Natural killer cell (primary cell): ENCODE results near the gene HUS1. TPM values are rescaled to one million over a fixed set of nuclear protein-coding genes. Genes with fewer than 3 reads are reported as not detected.

Experiments used
- ATAC-seq, 3 donors: fragments of 150-1000 bp in 2 of 3; fragments of 200-7000 bp in 1 of 3; cut with Tn5 transposase; 1 replicate in 1 of 3; 2 replicates in 2 of 3; pipeline ENCODE4 v1.10.0; 2021; ENCODE audit warnings: mild to moderate bottlenecking in 2 of 3, moderate library complexity in 2 of 3
- DNase-seq, 2 donors: peaks; one replicate each; pipeline versions ENCODE4 v3.0.0 to v3.0.0-alpha.2; 2013 to 2021; ENCODE audit warnings: mixed read lengths in 1 of 2
- H3K27ac ChIP-seq: one replicate; pipeline ENCODE4 v1.5.1; 2013; ENCODE audit warnings: mild to moderate bottlenecking, low read length
- H3K27me3 ChIP-seq: one replicate; pipeline ENCODE4 v1.6.1; 2013; ENCODE audit warnings: low read length; ENCODE audit not compliant: control insufficient read depth, insufficient read depth
- H3K36me3 ChIP-seq: one replicate; pipeline ENCODE4 v1.6.1; 2013; ENCODE audit warnings: low read length; ENCODE audit not compliant: control insufficient read depth, insufficient read depth
- H3K4me1 ChIP-seq: one replicate; pipeline ENCODE4 v1.6.1; 2013; ENCODE audit warnings: low read length; ENCODE audit not compliant: control insufficient read depth, insufficient read depth
- H3K4me3 ChIP-seq: one replicate; pipeline ENCODE4 v1.5.1; 2013; ENCODE audit warnings: low read length
- H3K9me3 ChIP-seq: one replicate; pipeline ENCODE4 v1.6.1; 2013; ENCODE audit warnings: low read length; ENCODE audit not compliant: control insufficient read depth, insufficient read depth
- H3K27ac Mint-ChIP-seq, 2 donors: one replicate each; pipeline ENCODE4 v1.8.0; 2022; ENCODE audit warnings: mild to moderate bottlenecking in 2 of 2, mixed read lengths in 2 of 2, moderate library complexity in 1 of 2
- H3K27me3 Mint-ChIP-seq, 2 donors: one replicate each; pipeline ENCODE4 v1.8.0; 2022; ENCODE audit warnings: low read depth in 2 of 2, mixed read lengths in 2 of 2
- H3K36me3 Mint-ChIP-seq: one replicate; pipeline ENCODE4 v1.8.0; 2022; ENCODE audit warnings: mixed read lengths
- H3K4me1 Mint-ChIP-seq, 2 donors: one replicate each; pipeline ENCODE4 v1.8.0; 2022; ENCODE audit warnings: mixed read lengths in 2 of 2
- H3K4me3 Mint-ChIP-seq: one replicate; pipeline ENCODE4 v1.8.0; 2022; ENCODE audit warnings: mild to moderate bottlenecking, moderate library complexity, mixed read lengths
- H3K9me3 Mint-ChIP-seq, 2 donors: one replicate each; pipeline ENCODE4 v1.8.0; 2022; ENCODE audit warnings: mixed read lengths in 2 of 2
- WGBS: methylation state at CpG from one replicate; pipeline ENCODE4 v1.1.7; 2013; ENCODE audit warnings: missing lambda C conversion rate; ENCODE audit not compliant: insufficient coverage; 5-methylcytosine and 5-hydroxymethylcytosine counted together
- intact Hi-C: fragments of 100-400 bp; cut with micrococcal nuclease; formaldehyde crosslinking; loops from one replicate; pipeline ENCODE4 v1.14.2; 2022
- total RNA-seq, 4 donors: library from RNA; stranded (reverse); fragments of 120-200 nt in 1 of 4; gene quantifications; one replicate each; pipeline versions ENCODE4 v1.2.3 to v1.2.4, GENCODE V29; 2013 to 2022
- TF ChIP-seq, protein P1 (sequence below): fragments of 200-600 bp; IDR thresholded peaks from one replicate; pipeline ENCODE4 v1.8.0; 2022; ENCODE audit warnings: antibody characterized with exemption

The HUS1 gene
- total RNA-seq, 3 donors from 2014 or later (not counting 1 experiment from before 2014, with no cell fraction given), result 55.6 to 75.0 (median 59.3) TPM

GRCh38 chr7:47915616-47915976 lies 63.8 kb downstream of the HUS1 start:
- intact Hi-C loops, result no loop called here
- 100% methylated on average over 1 of the region's 2 CpGs for WGBS
- Histone ChIP-seq H3K9me3 (no peaks in the 10 kb centered on the region), H3K4me3 (no peak overlapping the region), H3K27ac (no peak overlapping the region), H3K27me3 (no peaks in the 10 kb centered on the region), H3K36me3 (no peaks in the 10 kb centered on the region), H3K4me1 (no peaks in the 10 kb centered on the region)
- ATAC-seq (no peak), DNase-seq (no peak)
- H3K36me3 Mint-ChIP-seq, result no peaks in the 10 kb centered on the region
- H3K27ac Mint-ChIP-seq, result no peak overlapping the region
- no peak overlapping the region for H3K4me3 Mint-ChIP-seq
- H3K4me1 Mint-ChIP-seq, result no peaks in the 10 kb centered on the region
- peaks cover 6 to 15% of the 10 kb centered on the region in 2 donors for H3K27me3 Mint-ChIP-seq
- TF ChIP-seq, protein P1, sequence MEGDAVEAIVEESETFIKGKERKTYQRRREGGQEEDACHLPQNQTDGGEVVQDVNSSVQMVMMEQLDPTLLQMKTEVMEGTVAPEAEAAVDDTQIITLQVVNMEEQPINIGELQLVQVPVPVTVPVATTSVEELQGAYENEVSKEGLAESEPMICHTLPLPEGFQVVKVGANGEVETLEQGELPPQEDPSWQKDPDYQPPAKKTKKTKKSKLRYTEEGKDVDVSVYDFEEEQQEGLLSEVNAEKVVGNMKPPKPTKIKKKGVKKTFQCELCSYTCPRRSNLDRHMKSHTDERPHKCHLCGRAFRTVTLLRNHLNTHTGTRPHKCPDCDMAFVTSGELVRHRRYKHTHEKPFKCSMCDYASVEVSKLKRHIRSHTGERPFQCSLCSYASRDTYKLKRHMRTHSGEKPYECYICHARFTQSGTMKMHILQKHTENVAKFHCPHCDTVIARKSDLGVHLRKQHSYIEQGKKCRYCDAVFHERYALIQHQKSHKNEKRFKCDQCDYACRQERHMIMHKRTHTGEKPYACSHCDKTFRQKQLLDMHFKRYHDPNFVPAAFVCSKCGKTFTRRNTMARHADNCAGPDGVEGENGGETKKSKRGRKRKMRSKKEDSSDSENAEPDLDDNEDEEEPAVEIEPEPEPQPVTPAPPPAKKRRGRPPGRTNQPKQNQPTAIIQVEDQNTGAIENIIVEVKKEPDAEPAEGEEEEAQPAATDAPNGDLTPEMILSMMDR, result no peak
- no peaks in the 10 kb centered on the region for H3K9me3 Mint-ChIP-seq

GRCh38 chr7:47914717-47915615 lies 64.4 kb downstream of the HUS1 start:
- Histone ChIP-seq H3K9me3 (no peaks in the 10 kb centered on the region), H3K4me3 (no peak overlapping the region), H3K36me3 (no peaks in the 10 kb centered on the region), H3K4me1 (no peaks in the 10 kb centered on the region), H3K27me3 (no peaks in the 10 kb centered on the region), H3K27ac (no peak overlapping the region)
- 94% methylated on average over 3 of the region's 5 CpGs for WGBS
- DNase-seq (no peak), ATAC-seq (no peak)
- H3K9me3 Mint-ChIP-seq, result no peaks in the 10 kb centered on the region
- peaks cover 6 to 15% of the 10 kb centered on the region in 2 donors for H3K27me3 Mint-ChIP-seq
- no peak overlapping the region for H3K4me3 Mint-ChIP-seq
- TF ChIP-seq, protein P1, result no peak
- no peaks in the 10 kb centered on the region for H3K36me3 Mint-ChIP-seq
- H3K27ac Mint-ChIP-seq, result no peak overlapping the region
- intact Hi-C loops, result no loop called here
- no peaks in the 10 kb centered on the region for H3K4me1 Mint-ChIP-seq

Other genes with a start within 250 kb of the HUS1 start
- gene PKD1L1, start 31.1 kb downstream of the HUS1 start, total RNA-seq, result under 1 TPM; 0.33 to 0.48 (median 0.38) TPM
- gene SUN3, start 49.5 kb upstream of the HUS1 start, total RNA-seq, result 1 to 10 TPM in 1 of 3 donors, not detected in 2; 1.3 TPM
- gene C7orf57, start 55.9 kb upstream of the HUS1 start, total RNA-seq, result under 1 TPM in 1 of 3 donors, not detected in 2; 0.85 TPM
- 100 to 1,000 TPM in 2 of 3 donors, 10 to 100 TPM in 1; 98.5 to 121 (median 113) TPM for gene UPP1, start 109.7 kb upstream of the HUS1 start, total RNA-seq
- gene ABCA13, start 191.8 kb upstream of the HUS1 start, total RNA-seq, result under 1 TPM in 2 of 3 donors, not detected in 1; 0.05 to 0.09 TPM